Coronary artery (tissue), 2 donors: Measurements from ENCODE around the gene NMNAT3.
A peak's percentile ranks its signal among the peaks of the same experiment; 100 is the strongest.

Source experiments
- DNase-seq: peaks from one replicate; pipeline ENCODE4 v3.0.0-alpha.2; 2017; ENCODE audit warnings: low spot score
- H3K27ac ChIP-seq, 2 donors: fragments of 200-600 bp; sonication (generic); one replicate each; pipeline ENCODE4 v1.5.1; 2016 to 2019
- H3K4me3 ChIP-seq: fragments of 200-600 bp; sonication (generic); 2 replicates; pipeline ENCODE4 v1.5.1; 2016; ENCODE audit warnings: mild to moderate bottlenecking, moderate library complexity
- TF ChIP-seq, protein P1 (sequence below): fragments of 200-600 bp; sonication (generic); IDR thresholded peaks from one replicate; pipeline ENCODE4 v1.5.1; 2019; ENCODE audit warnings: antibody characterized with exemption

The NMNAT3 gene

DNA sequence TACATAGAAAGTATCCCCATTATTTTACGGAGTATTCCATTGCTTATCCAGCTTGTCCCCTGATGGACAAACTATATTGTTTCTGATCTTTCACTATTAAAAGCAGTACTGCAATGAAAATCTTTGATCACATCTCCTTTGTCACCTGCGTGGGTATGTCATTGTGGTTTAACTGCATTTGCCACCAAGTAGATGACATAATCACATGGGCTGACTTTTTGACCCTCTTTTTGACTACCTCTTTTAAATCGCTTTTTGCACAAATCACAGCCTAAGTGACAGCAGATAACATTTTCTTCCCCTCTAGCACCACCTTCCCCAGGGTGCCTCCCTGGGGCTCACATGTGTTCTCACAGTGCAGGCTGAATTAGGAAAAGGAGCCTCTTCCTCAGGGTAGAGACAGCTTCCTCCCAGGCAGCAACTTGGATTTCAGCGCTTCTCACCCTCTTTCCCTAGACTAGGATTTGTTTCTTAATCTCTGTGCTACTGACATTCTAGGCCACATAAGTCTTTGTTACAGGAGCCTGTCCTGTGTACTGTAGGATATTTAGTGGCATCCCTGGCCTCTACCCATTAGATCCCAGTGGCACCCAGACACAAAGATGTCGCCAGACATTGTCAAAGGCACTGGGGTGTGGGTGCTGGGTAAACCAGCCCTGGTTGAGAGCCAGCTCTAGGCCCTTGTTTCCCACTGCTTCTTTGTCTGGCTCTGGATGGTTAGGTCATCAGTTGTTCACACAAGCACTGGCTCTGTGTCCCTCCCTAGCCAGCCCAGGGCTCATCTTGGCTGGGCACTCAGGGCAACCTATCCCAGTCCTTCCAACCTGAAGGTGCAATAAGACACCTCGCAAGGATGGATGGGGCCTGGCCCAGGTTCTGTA lies 136.9 kb downstream of the NMNAT3 start:
- TF ChIP-seq, protein P1, sequence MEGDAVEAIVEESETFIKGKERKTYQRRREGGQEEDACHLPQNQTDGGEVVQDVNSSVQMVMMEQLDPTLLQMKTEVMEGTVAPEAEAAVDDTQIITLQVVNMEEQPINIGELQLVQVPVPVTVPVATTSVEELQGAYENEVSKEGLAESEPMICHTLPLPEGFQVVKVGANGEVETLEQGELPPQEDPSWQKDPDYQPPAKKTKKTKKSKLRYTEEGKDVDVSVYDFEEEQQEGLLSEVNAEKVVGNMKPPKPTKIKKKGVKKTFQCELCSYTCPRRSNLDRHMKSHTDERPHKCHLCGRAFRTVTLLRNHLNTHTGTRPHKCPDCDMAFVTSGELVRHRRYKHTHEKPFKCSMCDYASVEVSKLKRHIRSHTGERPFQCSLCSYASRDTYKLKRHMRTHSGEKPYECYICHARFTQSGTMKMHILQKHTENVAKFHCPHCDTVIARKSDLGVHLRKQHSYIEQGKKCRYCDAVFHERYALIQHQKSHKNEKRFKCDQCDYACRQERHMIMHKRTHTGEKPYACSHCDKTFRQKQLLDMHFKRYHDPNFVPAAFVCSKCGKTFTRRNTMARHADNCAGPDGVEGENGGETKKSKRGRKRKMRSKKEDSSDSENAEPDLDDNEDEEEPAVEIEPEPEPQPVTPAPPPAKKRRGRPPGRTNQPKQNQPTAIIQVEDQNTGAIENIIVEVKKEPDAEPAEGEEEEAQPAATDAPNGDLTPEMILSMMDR, result no peak
- H3K27ac ChIP-seq, result no peak overlapping the region
- no peak for DNase-seq
- H3K4me3 ChIP-seq, result peak overlapping the region; percentile 74

GRCh38 chr3:139538733-139539132 lies 139.0 kb downstream of the NMNAT3 start:
- H3K4me3 ChIP-seq, result peak overlapping the region; percentile 74
- H3K27ac ChIP-seq, result peak overlapping the region; percentile 29 to 65
- DNase-seq, result no peak
- TF ChIP-seq, protein P1, result no peak

GRCh38 chr3:139537795-139538621 lies 139.8 kb downstream of the NMNAT3 start:
- H3K27ac ChIP-seq, result peak overlapping the region in 1 of 2 donors; percentile 65
- DNase-seq, result no peak
- no peak overlapping the region for H3K4me3 ChIP-seq
- TF ChIP-seq, protein P1, result no peak

GRCh38 chr3:139537361-139537760 lies 140.4 kb downstream of the NMNAT3 start:
- TF ChIP-seq, protein P1, result no peak
- Histone ChIP-seq H3K27ac (no peak overlapping the region), H3K4me3 (no peak overlapping the region)
- no peak for DNase-seq

GRCh38 chr3:139534992-139535879 lies 142.5 kb downstream of the NMNAT3 start:
- TF ChIP-seq, protein P1, result no peak
- peak; percentile 89 for DNase-seq
- Histone ChIP-seq H3K4me3 (peak overlapping the region; percentile 1), H3K27ac (peak overlapping the region; percentile 65 to 84)

DNA sequence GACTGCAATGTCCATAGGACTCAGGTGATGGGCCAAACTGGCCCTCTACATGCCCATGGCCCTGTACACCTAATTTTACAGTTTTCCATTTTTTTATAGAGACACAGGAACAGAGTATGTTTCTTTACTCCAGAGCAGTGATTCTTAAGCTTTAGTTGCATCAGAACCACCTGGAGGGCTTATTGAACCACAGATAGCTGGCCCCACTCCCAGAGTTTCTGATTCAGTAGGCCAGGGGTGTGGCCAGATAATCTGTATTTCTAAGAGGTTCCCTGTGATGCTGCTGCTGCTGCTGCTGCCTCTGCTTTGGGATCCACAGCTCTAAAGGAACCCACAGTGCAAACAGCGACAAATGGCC lies 143.3 kb downstream of the NMNAT3 start:
- DNase-seq, result no peak
- TF ChIP-seq, protein P1, result no peak
- Histone ChIP-seq H3K27ac (peak overlapping the region; percentile 19 to 84), H3K4me3 (peak overlapping the region; percentile 7)
